Stimulated activated CD8-positive, alpha-beta memory T cell treated with anti-CD3 and anti-CD28 coated beads, Interleukin-4, amount 100 ng/mL, for 1 hour (primary cell): Measurements from ENCODE around the gene CREM.

ENCODE experiments used
- DNase-seq, 2 donors: peaks; one replicate each; pipeline ENCODE4 v3.0.0-alpha.2; 2020; ENCODE audit warnings: low read depth in 2 of 2, low spot score in 1 of 2

Gene CREM

DNA sequence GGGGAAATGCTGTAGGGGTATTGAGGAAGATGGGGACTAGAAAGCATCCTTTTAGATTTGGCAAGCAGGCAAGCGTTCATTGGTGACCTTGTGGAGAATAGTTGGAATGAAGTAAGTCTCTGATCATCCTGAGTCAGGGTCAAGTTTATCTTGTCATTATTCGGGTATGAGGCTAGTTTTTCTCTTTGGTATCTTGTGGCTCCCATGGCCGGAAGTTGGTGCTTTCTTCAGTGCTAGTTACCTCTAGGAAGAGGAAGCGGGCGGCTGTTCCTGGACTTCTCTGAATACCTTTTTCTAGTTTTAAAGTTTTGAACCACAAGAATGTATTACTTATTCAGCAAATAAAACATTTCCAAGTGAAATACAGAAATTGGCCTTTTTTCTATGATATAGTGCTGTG, 9.2 kb downstream of the CREM start:
- no peak for DNase-seq

- DNase-seq = no peak
Measured at GRCh38 chr10:35136263-35136815, 9.7 kb downstream of the CREM start.

DNA sequence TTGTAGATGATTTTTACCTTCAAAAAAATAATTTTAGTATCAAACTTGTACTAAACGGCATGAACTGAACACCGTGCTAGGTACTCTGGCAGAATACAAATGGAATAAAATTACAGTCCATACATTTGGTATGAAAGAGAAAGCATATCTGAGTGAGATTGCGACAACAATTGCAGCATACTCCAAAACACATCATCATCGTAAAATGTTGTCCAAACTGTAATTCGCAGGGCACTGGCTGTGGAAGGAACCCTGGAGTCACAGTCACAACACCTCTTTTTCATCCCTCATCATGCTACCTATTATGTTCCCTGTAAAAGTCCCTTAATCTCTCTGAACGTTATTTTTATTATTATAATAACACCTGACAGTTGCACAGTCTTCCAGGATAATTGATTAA, 13.5 kb downstream of the CREM start:
- no peak for DNase-seq

DNA sequence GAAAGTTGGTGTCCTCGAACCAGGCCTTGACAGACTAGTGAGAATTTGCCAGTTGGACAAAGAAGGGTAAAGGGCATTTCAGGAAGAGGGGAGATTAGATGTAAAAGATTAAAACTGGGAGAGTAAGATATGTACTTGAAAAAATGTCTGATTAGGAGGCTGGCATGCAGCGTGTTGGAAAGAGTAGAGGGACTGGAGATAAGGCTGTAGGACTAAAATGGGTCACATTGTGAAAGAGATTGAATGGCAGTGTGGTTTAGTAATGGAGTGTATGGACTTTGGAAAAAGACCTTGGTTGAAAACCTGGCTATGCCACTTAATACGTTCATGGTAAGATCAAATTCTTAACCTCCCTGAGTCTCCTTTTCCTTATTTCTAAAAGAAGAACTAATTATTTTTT, 14.1 kb downstream of the CREM start:
- no peak for DNase-seq

DNA sequence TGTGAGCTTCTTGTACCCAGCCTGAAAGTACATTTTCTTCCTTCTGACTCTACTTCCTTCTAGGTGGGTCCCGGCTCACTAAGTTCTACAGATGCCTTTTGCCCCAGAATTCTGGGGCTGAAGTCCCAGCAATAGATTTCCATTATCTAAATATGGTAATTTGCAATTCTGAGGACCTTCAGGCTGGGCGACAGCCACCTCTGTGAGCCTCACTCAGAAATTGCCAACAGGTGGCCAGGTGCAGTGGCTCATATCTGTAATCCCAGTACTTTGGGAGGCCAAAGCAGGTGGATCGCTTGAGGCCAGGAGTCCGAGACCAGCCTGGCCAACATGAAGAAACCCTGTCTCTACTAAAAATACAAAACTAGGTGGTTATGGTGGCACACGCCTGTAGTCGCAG, 23.7 kb downstream of the CREM start:
- DNase-seq = no peak

- DNase-seq = no peak
Measured at GRCh38 chr10:35152992-35153391, 26.3 kb downstream of the CREM start.

DNA sequence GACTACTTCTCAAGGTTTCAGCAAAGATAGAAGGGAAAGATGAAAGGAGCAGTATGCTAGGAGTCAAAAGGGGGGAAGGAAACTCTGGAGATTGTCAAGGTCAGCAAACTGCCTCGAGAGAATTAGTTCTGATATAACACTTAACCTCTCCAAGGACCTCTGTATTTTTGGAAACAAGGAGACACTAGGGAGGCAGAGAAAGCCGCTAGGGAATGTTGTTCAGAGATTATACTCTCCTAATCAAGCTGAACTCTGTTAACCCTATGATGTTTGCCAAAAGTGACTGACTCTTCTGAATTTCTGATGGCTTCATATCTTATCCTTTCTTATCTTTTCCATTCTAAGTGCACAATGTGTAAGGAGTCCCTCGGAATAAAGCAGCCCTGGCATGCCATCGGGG, 27.1 kb downstream of the CREM start:
- no peak for DNase-seq

- no peak for DNase-seq
Measured at GRCh38 chr10:35160743-35161142, 34.1 kb downstream of the CREM start.

GRCh38 chr10:35161906-35162305, 35.3 kb downstream of the CREM start:
- DNase-seq = no peak

GRCh38 chr10:35165136-35165535, 38.5 kb downstream of the CREM start:
- no peak for DNase-seq

GRCh38 chr10:35165811-35166210, 39.2 kb downstream of the CREM start:
- no peak for DNase-seq

- DNase-seq = no peak
Measured at GRCh38 chr10:35166607-35167006, 40.0 kb downstream of the CREM start.

DNA sequence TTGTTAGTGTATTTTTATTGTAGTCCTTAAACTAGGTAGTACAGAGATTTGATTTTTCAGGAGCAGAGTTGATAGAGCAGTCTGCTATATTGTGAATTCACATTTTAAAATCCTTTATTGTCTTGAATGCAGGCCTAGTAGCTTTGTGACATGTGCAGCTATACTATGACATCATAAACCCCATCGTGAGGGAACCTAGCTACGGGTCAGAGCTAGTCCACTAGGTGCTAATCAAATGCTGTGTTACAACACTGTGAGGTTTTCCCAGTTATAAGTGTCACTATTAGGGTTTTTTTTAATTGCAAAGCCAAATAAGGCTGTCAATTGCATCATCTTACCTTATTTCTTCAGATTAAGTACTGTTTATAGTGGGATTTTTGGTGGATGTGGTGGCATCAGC, 40.7 kb downstream of the CREM start:
- no peak for DNase-seq

GRCh38 chr10:35172146-35172545, 45.5 kb downstream of the CREM start:
- no peak for DNase-seq

GRCh38 chr10:35172574-35172973, 45.9 kb downstream of the CREM start:
- DNase-seq = no peak

DNA sequence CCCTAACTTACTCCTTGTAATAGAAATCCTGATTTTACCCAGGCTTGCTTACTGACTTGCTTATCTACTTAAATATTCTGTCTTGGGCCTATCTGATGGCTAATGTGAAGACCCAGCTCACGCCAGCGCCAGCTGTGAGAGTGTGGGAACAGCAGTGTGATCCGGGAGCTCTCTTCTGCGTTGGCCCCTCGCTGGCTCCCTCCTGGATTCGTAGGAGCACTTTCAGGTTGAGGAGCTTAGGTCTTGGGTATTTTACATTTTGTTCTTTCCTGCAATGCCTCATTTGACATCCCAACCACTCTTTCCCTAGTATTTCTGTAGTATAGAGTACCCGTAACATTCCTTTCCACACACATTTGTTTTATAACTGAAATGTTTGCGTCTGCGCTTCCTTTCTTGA, 51.7 kb downstream of the CREM start:
- no peak for DNase-seq

DNA sequence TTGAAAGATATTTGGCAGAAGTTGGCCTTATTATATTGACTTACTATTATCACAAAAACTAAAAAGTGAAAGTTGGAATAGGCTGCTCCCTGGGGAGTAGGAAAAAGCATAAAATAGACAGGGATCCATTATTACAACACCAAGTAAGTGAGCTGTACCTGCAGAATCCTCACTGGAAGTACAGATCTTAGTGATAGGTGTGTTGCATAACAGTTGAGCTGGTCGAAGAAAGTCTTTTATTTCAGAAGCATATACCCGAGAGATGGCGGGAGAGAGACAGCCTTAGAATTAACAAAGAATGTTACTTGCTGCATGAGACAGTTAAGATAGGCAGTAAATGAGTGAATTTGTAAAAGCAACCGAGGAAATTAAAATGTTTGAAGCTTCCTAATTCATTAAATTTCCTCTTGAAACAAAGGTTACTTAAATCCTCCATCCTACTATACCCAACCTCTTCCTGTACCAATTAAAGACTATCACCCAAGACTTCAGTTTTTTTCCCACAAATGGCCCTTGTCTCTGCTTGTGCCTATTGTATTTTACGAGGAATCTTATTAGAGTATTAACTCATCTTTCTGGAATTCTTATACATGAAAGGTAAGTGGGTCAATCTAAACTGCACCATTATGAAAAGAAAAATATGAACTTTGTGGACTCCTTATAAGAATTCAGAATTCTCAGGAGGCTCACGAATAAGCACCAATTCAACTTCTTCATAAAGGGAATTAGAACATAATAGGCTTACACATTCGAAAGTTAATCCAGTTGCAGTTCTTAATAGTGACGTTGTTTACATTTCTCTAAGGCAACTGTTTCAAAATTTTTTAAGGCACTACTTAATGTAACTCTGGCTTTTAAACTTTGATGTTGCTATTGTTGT, 56.2 kb downstream of the CREM start:
- DNase-seq = no peak

GRCh38 chr10:35184527-35185171, 58.0 kb downstream of the CREM start:
- no peak for DNase-seq

DNA sequence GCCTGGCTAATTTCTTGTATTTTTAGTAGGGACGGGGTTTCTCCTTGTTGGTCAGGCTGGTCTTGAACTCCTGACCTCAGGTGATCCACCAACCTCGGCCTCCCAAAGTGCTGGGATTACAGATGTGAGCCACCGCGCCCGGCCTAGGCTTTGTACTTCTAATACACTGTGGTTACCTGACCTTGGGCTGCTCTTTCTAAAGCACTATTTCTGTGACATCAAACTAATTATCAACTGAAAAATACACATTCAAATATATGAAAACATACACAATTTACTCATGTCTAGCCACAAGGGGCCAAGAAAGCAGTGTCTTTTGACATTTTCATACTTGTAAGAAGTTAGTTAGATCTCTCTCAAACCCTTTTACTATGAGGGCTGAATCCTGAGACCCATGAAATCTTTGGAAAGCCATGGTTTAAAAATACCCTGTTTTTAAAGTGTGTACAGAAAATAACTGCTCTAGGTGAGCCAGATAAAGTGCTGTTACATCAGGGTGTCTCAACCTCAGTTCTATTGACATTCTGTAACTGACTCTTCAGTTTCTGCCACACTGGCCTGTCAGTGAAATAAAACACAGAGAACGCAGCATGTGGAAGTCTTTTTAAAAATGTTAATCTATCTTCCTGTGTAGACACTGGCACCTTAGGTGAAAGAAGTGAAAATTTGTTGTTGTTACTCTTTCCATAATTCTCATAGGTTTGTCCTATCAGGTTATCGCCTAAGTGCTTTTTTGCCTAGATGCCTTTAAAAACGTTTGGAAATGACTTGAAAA, 58.8 kb downstream of the CREM start:
- no peak for DNase-seq

- DNase-seq = no peak
Measured at GRCh38 chr10:35188954-35189353, 62.3 kb downstream of the CREM start.

GRCh38 chr10:35191523-35191922, 64.9 kb downstream of the CREM start:
- DNase-seq = no peak
